ENCODE results near the gene COMT.

COMT gene

DNA sequence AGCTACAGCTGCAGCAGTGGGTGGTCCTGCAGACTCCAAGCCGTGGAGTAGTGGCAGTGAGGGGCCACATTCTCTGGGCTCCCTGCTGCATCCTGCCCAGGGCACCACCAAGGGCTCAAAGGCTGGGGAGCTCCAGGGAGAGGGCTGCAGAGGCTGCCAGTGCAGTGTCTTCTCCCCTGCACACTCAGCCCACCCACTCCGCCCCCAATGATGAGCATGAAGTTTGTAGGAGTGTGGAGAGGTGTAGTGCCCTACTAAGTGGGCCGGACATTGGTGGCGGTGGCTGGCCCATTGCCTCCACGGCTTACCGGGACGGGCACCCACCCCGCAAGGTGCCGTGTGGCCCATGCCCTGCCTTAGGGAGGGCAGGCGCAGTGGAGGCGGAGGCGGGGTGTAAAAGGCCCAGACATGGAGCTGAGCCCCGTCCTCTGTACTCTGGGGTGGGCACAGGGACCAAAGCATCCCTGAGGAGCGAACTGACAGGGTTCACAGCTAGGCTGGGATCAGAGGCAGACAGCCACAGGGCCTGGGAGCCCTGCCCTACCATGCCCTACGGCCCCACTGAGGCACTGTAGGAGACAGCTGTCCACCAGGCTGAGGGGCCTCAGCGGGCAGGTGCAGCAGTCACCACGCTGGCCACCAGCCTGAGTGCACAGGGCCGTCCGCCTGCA, 56.1 kb downstream of the COMT start:
- FAIRE-seq, result no peak

DNA sequence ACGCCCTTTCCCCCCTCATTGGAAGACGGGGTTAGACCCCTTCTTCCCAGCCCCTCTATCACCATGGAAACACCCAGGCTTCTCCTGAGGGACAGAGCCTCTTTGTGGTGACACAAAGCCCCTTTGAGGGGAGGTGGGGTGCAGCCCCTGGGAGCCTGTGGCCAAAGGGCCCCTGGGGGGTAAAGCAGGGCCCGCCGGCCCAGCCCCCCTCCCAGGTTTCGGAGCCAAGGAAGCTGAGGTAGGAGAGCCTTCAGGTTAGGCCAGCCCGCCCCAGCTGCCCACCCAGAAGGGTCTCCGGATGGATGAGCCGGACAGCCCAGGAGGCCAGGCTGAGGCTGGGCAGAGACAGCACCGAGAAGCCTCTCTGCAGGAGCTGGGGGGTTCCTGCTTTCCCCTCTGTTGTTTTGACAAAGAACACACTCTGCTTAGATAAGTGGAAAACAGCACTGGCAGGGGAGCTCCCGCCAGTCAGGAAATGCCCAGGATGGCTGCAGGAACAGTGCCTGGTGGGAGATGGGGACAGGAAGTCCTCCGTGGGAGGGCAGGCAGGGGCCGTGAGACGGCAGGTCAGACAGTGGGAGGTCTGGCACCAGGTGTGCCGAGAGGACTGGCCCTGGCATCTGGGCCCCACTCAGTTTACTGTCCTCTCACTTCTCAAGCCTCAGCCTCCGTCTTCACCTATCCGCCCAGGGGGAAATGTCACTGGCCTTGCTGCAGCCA, 56.8 kb downstream of the COMT start:
- FAIRE-seq, result no peak

DNA sequence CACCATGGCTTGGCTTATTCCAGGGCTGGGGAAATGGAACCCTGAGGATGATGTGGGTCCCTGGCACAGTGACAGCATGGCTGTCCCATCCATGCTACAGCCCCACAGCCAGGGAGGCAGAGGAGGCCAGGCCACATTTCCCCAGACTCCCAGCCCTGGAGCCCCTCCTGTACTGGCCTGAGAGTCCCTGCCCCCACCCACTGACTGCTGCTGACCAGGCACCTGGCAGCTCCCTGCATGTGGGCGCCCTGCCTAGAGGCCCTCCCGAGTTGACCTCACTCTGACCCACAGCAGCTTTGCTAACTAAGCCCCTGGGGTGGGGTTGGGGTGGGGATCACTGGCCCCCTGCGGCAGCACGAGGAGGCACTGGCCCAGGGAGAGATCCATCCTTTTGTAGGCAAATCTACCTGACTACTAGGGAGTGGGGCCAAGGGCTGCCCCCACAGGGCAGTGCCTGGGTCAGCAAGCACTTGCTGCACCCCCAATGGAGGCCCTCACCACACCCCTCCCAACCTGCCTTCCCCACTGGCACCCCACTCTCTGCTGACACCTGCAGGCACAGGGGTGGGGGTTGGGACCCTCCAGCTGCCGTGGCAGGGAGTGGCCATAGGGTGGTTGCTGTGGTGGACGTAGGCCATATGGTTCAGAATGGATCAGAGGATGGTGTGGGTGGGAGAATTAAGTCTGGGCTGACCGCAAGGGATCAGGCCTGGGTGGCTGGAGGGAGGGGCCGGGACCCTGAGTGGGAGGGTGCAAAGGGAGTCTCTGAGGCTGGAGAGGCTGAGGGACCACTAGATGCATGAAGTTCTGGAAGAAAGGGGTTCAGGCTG, 57.6 kb downstream of the COMT start:
- no peak for FAIRE-seq

DNA sequence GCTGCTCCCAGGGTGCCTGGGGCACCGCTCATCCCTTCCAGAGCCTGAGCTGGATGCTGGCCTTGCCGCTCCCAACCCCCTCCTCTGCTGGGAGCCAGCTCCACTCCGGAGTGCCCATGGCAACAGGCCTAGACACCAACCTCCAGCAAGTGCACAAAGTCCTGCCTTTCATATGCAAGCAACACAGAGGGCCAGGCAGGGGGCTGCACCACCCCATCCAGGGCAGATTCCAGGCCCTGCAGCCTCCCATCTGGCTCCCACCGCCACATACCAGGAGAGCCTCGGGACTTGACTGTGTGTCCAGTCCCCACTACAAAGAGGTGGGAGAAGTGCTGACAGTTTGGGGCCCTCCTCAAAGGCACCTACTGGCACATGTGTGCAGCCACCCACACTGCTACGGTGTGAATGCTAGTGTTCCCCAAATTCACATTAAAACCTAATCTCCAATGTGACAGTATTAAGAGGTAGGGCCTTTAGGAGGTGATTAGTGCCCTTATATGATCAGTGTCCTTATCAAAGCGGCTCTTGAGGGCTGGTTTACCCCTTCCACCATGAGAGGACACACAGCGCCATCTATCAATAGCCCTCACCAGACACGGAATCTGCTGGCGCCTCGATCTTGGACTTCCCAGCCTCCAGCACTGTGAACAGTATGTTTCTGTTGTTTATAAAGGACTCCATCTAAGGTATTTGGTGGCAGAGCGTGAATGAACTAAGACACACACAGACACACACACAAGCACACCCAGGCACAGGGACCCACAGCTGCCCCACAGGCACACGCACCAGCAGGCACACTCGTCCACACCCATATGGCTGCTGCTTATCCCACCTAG, 58.9 kb downstream of the COMT start:
- no peak for FAIRE-seq

DNA sequence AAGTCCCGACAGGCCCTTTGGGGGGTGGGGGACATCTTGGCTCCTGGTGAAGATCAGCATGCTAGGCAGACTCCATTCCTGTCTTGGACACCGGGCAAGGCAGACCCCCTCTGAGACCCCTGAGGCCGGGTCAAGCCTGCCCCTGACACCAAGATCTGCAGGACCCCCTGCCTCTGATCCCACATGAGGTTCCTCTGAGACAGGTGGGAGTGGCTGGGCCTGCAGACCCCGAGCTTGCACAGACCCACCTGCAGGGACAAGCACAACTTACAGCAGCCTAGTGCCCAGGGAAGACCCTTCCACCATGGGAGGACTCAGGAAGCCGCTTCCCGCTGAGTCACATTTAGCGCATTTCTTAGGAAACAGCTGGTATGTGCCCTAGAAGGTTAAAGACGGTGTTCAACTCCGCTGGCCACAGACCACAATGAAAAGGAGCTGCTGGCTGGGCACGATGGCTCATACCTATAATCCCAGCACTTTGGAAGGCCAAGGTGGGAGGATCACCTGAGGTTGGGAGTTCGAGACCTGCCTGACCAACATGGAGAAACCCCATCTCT, 59.6 kb downstream of the COMT start:
- no peak for FAIRE-seq

DNA sequence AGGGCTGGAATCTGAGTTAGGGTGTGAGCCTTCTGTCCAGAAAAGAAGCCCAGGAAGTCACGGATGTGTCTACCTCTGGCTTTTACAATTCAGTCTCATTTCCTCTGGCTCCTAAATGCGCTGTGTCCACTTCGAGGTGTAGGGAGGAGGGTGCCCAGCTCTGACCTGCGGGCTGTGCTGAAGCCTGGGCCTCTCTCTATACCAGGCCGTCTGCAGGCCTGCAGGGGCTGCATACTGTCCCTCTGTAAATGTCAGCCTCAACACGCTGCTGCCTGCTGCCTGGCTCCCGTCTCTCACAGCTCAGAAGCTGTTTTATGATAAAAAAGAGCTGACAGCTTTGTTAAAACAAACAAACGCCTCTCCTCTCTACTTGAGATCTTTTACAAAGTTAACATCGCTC, 60.6 kb downstream of the COMT start:
- FAIRE-seq, result no peak

DNA sequence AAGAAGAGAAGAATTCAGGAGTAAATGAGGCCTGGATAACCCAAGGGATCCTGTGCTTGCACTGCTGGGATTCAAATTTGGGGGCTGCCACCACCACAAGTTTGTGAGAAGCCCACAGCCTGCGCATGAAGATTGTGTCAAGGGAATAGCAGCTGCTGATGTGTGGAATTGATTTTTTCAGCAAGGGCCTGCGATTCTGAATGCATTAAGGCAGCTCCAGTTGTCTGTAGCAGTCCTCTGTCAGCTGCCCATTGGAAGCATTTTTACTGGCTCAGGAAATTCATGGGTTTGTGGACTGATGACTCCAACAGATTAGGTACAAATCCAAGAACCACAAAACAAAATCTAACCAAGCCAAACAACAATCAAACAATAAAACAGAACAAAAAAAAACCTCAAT, 61.1 kb downstream of the COMT start:
- no peak for FAIRE-seq

DNA sequence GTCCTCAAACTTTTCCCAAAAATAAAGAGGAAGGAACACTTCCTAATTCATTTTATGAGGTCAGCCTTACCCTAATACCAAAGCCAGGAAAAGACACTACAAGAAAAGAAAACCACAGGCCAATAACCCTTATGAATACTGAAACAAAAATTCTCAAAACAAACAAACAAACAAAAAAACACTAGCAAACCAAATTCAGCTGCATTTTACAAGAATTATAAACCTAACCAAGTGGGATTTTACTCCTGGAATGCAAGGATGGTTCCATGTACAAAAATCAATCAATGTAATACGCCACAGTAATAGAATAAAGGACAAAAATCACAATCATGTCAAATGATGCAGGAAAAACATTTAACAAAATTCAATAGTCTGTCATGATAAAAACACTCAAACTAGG, 61.7 kb downstream of the COMT start:
- no peak for FAIRE-seq

DNA sequence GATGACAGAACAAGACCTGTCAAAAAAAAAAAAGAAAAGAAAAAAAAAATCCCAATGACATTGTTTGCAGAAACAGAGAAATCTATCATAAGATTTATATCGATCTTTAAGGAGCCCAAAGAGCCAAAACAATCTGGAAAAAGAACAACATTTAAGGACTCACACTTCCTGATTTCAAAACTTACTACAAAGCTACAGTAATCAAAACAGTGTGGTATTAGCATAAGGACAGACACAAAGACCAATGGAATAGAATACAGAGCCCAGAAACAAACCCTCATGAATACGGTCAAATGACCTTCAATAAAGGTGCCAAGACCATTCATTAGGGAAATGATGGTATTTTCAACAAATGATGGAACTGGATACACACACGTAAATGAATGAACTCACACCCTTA, 62.9 kb downstream of the COMT start:
- no peak for FAIRE-seq

DNA sequence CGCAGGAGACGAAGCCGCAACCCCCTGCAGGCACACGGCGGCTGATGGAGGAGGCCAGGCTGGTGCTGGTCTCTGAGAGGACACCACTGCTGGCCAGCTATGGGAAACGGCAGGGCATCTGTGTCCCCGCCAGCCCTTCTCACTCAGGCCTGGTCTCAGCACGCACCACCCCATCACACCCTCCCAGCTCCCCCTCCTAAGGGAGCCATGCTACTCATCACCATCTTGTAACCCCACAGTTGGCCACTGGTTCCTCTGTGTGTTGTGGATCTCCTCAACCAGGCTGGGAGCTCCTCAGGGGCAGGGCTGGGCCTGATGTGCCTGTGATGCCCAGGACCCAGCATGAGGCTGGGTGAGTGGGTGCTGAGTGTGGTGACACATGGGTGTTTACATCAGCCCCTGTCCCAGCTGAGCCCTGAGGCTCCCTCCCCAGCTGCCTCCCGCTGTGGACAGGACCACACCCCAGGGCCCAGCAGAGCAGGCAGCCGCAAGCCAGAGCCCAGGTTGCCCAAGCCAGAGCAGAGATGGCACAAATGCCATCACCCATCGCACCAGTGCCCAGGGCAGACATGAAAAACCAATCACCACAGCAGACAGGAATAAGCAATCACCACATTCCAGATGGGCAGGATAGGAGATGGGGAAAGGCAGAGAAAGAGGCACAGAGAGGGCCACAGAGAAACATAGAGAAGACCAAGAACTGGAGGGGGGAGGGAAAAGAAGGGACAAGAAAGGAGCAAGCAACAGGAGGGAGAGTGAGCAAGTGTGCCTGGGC, 66.8 kb downstream of the COMT start:
- FAIRE-seq, result no peak

DNA sequence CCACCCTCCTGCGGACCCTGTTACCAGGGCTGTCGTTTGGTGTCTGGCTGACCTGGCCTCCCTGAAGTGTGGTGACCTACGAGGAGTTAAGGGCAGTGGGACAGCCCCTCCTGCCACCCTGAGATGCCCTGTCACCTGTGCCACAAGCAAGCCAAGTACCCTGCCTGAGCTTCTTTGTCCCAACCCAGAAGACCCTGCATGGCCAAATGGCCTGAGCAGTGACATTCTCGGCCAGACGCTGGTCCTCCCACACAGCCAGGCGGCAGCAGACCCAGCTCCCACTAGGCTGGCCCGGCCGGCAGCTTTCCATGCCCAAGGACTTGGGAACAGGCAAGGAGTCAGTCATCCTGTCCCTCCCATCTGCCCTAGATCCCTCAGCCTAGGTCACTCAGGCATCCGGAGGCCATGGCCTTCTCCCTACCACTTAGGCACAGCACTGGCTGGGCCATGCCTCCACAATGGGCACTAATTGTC, 67.5 kb downstream of the COMT start:
- no peak for FAIRE-seq

DNA sequence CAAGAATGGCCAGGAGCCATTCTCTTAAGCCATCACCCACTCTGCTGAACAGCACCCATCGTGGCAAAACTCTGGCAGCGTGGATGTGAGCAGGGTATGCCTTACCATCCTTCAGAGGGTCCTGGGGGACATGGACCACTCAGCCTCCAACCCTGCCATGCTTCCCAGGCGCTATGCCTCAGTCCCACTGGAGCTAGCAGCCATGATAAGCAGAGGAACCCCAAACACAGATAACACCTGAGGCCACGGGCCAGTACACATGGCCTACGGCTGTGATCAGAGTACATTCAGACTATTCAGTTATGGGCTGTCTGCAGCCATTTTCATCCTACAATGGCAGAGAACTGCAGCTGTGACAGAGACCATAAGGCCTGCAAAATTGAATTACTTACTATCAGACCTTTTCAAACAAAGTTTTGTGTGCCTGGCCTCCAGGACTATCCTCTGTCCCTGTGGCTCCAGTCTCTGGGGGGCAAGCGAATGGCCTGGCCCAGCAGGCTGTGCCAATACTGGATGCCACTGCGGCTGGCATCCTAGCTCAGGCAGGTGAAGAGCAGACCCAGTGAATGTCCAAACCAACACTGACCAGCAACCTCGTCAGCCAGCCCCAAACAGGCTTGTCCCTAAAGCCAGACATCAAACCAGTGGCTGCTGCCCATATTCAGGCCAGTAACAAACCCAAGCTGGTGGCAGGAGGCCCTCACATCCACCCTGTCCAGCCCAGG, 68.2 kb downstream of the COMT start:
- FAIRE-seq, result no peak

DNA sequence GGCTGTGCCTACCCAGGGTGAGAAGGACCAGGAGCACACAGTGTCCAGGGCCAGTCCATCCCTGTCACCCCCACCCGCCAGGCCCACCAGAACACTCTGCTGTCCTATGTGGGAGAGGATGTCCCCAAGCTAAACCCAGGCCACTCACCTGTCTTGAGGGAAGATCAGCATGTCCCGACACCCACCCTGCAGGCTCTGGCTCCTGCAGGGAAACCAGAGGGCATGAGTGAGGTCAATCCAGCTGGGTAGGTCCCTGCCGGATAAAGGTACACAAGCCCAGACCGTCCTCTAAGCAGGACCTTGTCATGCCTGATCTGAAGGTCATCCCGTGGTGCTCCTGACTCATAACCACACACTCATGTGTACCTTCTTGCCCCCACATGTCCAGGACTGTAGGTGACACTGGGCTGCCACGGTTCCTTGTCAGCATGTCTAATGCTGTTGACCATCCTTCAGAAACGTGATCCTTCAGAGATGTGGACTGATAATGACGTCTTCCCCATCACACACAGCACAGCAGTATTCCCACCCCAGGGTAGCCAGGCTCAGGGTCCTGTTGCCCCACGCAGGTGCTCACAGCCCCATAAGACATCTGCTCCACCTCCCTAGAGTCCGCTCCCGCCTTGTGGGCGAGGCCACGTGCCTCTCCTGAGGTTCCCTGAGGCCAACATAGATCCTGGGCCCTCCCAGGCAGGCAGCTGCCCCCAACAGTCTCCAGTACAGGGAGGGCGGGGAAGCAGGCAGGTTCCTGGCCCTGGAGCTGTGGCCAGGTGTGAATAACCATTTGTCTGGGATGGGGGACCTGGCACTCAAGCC, 68.9 kb downstream of the COMT start:
- FAIRE-seq, result no peak

DNA sequence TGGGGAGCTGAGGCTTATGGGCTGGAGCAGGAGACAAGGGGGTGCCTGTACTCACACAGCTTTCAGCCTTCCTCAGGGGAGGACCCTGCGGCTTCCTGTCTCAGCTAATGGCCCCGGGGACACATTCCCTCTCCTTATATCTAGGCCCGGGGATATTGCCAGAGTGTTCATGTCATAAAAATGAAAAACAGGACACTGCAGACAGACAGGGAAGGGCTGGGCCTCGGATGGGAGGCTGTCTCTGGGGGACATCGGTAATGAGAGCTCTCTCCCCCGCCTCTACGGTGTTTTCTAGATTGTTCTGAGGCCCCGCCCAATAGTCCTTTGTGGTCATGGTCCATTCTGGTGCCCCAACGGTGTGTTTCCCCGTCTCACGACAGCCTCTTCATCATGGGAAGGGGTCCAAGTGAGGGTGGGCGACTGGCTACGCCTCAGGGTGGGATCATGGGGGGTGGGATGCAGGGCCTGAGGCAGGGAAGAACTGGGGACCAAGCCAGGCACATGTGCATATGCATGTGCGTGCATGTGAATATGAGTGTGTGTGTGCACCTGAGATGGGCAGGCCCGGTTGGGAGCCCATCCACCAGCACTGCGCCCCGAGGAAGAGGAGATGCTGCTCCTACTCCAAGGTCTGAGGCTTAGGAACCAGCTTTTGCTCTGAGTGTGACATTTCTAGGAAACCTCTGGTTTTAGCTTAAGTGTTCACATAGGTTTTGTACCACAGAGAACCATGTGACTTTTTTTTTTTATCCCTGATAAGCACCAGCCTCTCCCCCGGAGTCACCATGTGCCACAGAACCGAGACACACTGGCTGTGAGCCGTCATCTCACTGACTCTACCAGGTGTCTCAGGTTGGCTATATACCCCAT, 69.8 kb downstream of the COMT start:
- FAIRE-seq, result no peak

DNA sequence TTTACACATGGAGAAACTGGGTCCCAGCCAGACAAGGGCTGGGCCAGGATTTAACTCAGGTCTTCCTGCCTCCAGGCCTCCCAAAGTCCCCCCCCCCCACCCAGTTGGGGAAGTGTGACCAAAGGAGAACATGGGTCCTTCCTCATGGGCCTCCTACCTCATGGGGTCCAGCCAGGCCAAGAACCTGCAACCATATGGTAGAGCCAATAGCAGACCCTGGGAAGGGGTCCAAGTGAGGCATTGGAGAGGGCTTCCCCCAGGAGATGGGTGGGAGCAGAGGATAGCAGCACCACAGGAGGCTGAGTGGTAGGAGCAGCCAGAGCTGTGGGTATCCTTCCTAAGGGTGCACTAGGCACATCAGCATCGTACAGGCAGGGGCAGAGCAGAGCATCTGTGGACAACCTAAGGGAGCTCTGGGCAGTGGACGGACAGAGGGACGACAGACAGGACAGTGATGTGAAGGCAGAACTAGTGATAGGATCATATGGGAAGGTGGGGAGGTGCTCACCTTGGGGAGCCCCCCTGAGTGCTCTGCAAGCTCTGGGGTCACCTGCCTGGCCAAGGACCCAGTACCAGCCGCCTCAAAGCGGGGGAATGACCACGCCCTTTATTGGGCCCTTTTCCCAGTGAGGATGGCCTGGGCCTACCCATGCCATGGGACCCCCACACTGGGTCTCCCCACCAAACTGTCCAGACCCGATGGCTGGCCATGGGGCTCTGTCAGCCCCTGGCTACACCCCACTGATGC, 70.6 kb downstream of the COMT start:
- FAIRE-seq, result no peak

DNA sequence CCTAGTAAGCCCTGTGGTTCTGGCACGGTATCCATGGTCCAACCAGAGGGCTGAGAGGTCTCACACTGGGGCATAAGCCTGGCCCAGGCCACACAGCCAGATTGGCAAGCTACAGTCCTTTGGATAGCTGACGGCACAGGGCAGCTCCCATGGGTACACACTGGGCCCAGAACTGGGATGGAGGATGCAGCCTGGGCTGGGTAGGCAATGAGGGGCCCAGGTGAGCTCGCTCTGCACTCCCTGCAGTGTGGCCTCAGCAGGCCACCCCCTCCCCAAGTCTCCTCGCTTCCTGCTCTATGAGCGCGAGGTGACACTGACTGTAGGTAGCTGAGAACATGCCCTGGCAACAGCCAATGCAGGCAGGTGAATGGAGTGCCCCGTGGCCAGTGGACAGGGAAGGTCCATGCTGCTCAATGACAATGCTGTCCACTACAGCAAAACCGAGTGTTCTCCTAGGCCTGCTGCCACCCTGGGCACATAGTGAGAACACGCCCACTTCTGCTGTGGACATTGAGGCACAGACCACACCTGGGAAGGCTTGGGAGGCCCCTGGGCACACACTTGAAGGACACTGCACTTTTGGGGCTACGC, 71.3 kb downstream of the COMT start:
- no peak for FAIRE-seq

DNA sequence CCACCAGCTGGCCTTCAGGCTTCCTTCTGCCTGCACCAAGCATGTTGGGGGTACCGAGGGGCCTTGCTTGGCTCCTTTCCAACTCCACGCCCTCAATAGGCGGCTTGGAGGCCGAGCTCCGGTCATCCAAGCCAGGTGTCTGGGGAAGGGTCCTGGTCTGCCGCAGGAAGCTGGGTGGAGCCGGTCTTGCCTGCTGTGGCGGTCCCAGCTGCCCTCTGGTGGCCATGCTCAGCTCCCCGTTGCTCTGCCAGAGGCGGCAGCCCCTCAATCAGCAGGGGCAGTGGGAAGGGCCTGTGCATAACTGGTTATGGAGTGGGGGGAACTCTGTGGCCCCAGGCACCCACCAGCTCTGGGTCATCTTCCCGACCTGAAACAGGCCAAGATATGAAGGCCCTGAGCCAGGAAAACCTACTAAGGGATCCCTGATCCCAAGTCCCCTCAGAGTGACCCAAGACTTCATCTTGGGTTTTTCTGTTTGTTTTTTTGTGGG, 71.9 kb downstream of the COMT start:
- no peak for FAIRE-seq
